NCI-H774 (cell line): ENCODE measurements around the gene RPL31.

Source experiments
- DNase-seq: peaks from one replicate; lab custom pipeline; 2025; lab: John Stamatoyannopoulos, UW

Gene RPL31

DNA sequence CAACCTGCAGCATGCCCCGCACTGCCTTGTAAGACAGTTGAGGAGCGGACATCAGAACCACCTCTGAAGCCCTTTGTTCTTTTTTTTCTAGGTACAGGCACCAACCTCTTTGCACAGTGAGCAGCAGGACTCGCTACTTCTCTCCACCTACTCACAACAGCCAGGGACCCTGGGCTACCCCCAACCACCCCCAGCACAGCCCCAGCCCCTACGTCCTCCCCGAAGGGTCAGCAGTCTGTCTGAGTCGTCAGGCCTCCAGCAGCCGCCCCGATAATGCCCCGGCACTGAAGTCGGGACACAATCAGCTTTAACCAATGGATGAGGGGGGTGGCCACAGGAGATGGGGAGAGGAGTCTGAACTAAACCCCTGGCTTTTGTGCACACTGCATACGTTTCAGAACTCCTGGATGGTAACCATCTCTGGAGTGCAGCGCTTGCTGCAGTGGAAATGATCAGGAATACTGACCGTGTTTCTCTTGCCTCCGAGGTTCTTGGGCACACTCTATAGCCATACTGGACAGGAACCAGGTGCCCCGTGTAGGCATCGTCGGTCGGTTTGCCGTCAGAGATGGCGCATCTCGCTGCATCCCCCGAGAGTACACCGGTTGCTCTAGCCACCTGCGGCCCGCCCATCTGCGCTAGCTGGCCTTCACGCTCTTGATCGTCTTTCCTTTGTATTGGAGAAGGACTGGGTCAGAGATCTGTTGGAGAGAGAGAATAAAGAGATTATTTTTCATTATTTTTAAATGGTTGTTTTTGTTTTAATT is 6.6 kb upstream of the RPL31 start:
- no peak for DNase-seq

- no peak for DNase-seq
These were observed 4.4 kb upstream of the RPL31 start for GRCh38 chr2:100997509-100998234.

DNA sequence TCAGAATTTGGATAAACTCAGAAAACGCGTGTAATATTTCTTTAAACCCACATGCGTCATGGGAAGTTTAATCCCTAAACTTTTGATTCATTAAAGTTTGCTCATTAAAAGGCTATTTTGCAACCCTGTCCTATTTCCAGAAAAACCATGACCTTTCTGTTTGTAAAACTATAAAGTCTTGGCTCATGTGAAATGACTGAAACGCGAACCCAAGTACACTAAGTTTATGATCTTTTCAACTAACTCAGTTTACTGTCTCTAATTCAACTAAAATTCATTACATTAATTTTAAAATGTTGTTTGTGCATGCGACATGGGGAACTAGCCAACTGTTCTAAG is 3.9 kb upstream of the RPL31 start:
- no peak for DNase-seq

- DNase-seq, result no peak
These were observed 2.1 kb upstream of the RPL31 start for GRCh38 chr2:100999995-101000394.

DNA sequence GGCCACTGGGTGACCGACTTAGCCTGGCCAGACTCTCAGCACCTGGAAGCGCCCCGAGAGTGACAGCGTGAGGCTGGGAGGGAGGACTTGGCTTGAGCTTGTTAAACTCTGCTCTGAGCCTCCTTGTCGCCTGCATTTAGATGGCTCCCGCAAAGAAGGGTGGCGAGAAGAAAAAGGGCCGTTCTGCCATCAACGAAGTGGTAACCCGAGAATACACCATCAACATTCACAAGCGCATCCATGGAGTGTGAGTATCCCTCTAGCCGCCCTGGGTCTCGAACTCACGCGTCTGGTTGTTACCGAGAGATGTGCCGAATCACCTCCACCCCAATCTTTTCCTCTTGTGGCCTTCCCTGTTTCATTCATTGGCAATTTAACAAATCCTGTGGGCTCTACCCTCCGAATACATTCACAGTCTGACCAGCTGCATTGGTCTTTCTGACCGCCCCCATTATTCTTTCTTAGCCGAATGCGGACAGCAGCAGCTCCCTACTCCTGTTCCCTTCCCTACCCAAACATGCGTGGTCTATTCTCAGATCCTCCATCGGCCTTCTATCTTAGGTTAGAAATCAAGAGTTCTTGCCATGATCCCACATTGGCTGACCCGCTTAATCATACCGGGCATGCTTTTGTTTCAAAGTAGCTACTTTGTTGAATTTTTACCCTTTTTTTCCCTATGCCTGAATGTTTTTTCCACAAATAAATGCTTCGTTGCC is 631 bp downstream of the RPL31 start:
- DNase-seq, result no peak

DNA sequence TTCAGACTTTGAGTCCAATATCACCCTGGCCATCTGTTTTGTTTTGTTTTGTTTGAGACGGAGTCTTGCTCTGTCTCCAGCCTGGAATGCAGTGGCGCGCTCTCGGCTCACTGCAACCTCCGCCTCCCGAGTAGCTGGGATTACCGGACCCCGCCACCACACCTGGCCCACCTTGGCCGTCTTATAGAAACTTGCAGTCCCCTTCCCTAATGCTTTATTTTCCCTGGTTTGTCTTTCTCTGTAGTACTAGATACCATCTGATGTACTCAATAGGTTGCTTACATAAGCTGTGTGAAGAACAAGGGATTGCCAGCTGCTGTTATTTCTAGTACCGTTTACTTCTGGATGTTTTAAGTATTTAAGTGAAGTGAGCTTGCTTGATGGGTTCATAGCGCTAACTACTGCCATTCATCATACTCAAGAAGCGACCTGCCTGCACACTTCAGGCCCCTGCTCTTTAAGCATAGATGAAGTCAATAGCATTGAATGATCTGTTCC is 1.2 kb downstream of the RPL31 start:
- no peak for DNase-seq

DNA sequence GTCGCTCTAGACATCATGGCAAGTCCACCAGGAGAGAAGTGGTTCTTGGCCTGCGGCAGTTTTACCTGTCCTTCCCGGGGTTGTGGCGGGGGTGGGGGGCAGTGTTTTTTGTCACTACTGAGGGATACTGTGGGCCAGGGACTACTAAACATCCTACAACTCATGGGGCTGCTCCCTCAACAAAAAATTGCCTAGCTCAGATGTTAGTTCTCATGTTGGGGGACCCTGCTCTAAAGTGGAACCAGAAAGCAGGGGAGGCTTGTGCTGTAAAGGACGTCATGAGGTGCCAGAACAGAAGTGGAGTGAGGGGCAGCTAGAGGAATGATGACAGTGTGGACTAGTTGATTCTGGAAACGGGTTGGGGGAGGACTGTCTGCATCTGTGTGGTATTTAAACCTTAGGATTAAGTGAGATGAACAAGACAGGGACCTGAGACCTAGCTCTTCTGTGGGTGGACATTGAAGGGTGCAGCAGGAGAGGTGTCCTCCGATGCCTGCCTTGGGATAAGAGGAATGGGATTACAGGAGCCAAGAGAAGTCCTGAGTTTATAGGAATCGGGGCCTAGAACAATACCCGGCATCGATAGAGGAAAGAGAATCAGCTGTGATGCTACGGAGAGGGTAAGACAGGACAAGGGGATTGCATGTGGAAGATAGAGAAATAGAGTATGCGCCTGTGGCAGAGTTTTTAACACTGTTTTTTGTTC is 2.7 kb downstream of the RPL31 start:
- no peak for DNase-seq

DNA sequence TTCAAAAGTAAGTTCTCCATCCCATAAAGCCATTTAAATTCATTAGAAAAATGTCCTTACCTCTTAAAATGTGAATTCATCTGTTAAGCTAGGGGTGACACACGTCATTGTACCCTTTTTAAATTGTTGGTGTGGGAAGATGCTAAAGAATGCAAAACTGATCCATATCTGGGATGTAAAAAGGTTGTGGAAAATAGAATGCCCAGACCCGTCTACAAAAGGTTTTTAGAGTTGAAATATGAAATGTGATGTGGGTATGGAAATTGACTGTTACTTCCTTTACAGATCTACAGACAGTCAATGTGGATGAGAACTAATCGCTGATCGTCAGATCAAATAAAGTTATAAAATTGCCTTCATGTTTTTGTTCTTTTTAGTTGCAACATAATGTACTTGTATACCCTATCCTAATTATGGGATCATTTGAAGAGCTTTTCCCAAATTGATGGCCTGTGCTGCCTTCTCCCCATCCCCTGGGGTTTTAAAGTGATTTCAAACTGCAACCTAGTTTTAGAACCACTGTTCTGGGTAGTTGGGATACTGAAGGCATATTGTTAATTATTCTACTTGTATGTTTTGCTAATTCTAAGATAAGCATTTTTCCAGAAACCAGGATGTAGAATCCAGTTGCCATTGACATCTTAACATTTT is 4.1 kb downstream of the RPL31 start:
- no peak for DNase-seq

GRCh38 chr2:101007415-101008345 is 5.6 kb downstream of the RPL31 start:
- no peak for DNase-seq

DNA sequence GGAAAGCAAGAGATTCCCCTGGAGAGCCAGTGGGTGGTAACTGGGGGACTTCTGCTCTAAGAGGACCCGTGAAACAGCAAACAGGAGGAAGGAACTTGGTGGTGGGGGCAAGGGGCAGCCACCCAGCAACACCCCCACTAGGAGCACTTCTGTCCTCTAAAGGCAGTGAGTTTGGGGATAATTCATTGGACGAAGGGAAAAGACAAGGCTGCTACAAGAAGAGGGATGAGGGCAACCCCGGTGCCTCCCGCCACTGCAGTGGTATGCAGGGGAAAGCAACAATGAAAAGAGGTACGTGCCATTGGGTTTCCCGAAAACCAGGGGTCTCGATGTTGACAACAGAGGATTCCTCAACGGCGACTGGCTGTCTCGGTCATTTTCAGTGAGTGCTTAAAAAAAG is 9.1 kb downstream of the RPL31 start:
- no peak for DNase-seq

DNA sequence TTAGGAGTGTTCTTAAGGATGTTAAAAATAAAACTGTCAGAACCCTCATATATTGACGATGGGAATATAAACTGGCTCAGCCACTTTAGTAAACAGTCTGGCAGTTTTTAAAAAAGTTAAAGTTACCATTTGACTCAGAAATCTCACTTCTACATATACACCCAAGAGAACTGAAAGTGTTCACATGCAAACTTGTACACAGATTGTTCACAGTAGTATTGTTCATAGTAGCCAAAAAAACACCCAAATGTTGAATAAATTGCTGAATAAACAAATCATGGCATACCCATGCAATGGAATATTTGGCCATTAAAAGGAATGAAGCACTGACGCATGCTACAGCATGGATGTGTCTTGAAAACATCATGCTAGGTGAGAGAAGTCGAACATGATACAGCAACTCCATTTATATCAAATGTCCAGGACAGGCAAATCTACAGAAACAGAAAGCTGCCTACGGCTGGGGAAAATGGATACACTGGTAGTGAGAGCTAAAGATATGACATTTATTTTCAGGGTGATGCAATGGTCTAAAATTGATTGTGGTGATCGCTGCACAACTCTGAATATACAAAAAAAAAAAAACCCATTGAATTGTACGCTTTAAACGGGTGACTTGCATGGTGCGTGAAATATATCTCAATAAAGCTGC is 10.1 kb downstream of the RPL31 start:
- no peak for DNase-seq

DNA sequence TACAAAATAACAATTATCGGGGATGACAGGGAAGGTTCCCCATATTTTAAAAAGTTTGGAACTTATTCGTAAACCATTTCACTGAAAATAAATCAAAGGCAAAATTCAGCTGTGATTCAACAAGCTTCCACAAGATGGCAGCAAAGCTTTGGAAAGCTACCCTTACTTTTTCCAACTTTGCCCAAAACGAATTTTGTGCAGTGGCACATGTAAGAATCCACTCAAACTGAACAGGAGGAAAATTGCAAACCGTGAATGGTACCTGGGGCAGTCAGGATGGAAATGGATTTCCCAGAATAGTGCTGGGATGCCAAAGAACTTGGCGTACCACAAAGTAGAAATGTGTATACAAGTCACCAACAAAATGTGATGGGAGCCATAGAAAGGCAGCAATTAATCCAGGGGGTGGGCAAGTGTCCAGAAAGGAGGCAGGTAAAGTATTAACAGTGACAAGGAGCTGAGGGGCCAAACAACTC is 10.7 kb downstream of the RPL31 start:
- peak; percentile 10 for DNase-seq

- DNase-seq, result no peak
These were observed 12.3 kb downstream of the RPL31 start for GRCh38 chr2:101014264-101014857.

GRCh38 chr2:101017371-101017770 is 15.3 kb downstream of the RPL31 start:
- DNase-seq, result no peak

DNA sequence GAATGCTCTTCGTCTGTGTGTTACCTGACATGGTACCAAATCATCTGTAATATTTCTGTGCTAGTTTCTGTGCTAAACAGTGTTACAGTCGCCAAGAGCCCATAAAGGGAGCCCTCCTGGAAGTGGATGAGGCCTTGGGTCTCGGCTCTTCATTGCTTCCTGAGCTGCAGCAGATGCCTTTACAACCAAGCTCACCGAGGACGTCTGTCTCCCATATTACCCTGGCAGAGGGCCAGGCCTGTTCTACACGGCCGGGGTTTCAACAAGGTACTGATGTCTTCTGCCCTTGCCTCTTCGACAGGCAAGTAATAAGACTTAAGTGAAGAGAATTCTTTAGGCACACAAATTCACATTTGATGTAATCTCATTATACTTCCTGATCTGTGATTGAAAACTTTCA is 16.8 kb downstream of the RPL31 start:
- no peak for DNase-seq

- DNase-seq, result no peak
These were observed 20.1 kb downstream of the RPL31 start for GRCh38 chr2:101022221-101022620.

GRCh38 chr2:101023327-101024107 is 21.4 kb downstream of the RPL31 start:
- no peak for DNase-seq

DNA sequence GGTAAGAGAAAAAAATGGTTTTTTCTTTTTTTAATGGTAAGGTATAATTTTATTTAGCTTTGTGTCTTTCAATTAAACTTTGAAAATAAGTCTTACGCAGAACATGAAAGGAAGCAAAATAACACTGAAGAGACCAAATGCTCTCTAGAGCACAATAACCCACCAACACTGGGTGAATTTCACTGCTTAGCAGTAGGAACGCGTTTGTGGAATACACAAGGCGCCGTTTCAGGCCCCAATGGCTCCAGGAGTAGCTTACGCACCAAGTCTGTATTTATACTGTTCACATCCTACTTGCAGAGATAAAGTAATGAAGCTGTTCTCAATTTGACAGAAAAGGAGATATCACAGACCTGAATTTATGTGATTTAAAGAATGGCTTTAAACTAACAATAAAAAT is 23.5 kb downstream of the RPL31 start:
- no peak for DNase-seq

DNA sequence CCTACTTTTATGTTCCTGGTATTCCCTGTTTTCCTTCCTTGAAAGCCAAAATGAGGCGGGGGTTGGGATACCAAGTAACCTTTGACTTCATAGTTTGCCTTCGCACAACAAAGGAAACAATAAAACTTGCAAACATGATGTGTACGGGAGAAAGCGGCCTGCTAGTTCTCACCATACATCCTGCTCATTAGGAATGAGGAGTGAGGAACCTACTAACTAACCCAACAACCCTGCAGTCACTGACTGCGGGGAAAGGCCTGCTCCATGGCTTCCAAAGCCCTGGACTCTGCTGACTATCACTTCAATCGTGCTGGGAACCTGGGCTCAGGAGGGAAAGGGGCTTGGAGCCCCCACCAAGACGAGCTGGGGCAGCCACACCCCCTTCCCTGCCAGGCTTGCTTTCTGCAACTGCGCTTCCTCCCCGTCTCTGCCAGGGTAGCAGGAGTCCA is 24.2 kb downstream of the RPL31 start:
- DNase-seq, result no peak
